Measurements from ENCODE around the gene NMRK1. TPM values are rescaled to one million over a fixed set of nuclear protein-coding genes. Genes with fewer than 3 reads are reported as not detected.
A peak's percentile ranks its signal among the peaks of the same experiment; 100 is the strongest.

NMRK1 gene
- total RNA-seq, 1 donor = 8.6 TPM

GRCh38 chr9:75090579-75090978 is 2.6 kb upstream of the NMRK1 start:
- DNase-seq (ENCODE audit: low read depth) = no peak
- H3K4me3 ChIP-seq (ENCODE audit: low read depth, low read length) = no peak overlapping the region
- no peak for TF ChIP-seq CTCF (IDR thresholded peaks at IDR 0.05; ENCODE audit: insufficient read depth, low read depth, low read length)

- no peak for TF ChIP-seq CTCF (IDR thresholded peaks at IDR 0.05; ENCODE audit: insufficient read depth, low read depth, low read length)
- no peak for DNase-seq (ENCODE audit: low read depth)
- H3K4me3 ChIP-seq (ENCODE audit: low read depth, low read length) = peak overlapping the region; percentile 87
Observed at GRCh38 chr9:75089373-75089766, 1.4 kb upstream of the NMRK1 start.

GRCh38 chr9:75088646-75089372 is 854 bp upstream of the NMRK1 start:
- TF ChIP-seq CTCF (IDR thresholded peaks at IDR 0.05; ENCODE audit: insufficient read depth, low read depth, low read length) = peak; percentile 61
- peak; percentile 84 for DNase-seq (ENCODE audit: low read depth)
- peak overlapping the region; percentile 87 for H3K4me3 ChIP-seq (ENCODE audit: low read depth, low read length)

DNA sequence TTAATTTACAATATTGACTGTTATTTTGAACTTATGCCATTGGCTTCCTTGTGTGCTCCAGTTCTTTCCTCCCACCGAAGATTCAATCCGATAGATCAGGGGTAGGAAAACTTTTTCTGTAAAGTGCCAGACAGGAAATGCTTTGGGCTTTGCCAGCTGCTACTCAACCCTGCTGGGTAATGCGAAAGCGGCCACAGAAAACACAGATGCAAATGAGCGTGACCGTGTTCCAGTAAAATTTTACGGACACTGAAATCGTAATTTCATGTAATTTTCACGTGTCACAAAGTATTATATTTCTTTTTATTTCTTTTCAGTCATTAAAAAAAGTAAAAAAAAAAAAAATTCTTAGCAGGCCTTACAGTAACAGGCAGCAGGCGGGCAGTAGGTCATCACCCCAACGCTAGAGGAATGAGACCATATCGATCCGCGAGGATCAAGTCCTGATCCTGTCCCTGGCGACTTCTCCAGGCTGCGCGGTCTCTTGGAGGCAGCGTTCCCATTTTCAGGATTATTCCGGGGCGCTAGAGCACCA is 599 bp downstream of the NMRK1 start:
- peak overlapping the region; percentile 90 for H3K4me3 ChIP-seq (ENCODE audit: low read depth, low read length)
- TF ChIP-seq CTCF (IDR thresholded peaks at IDR 0.05; ENCODE audit: insufficient read depth, low read depth, low read length) = no peak
- peak; percentile 68 for DNase-seq (ENCODE audit: low read depth)

DNA sequence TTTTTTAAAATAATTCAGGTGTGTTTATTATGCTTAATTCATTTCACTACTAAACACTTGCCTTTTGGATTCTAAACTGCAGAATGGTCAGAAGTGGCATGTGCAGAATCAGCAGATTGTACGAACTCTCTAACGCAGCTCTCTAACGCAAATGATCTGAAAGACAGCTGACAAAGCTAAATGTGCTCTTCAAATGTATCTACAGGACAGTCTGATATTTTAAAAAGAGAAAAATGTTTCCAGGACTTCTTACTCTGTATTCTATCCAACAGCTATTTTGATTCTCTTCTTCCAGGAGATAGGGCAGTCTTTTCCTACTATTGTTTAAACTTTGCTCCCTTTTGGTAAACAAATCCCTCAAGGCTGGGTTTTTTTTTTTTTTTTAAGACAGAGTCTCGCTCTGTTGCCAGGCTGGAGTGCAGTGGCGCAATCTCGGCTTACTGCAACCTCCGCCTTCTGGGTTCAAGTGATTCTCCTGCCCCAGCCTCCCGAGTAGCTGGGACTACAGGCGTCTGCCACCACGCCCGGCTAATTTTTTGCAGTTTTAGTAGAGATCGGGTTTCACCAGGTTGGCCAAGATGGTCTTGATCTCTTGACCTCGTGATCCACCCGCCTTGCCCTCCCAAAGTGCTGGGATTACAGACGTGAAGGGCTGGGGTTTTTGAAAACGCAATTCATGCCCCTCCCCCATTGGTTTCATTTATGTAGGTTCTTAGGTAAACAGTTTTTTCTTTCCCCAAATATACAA is 1.2 kb downstream of the NMRK1 start:
- H3K4me3 ChIP-seq (ENCODE audit: low read depth, low read length) = peak overlapping the region; percentile 90
- peak; percentile 36 for DNase-seq (ENCODE audit: low read depth)
- no peak for TF ChIP-seq CTCF (IDR thresholded peaks at IDR 0.05; ENCODE audit: insufficient read depth, low read depth, low read length)

- no peak for TF ChIP-seq CTCF (IDR thresholded peaks at IDR 0.05; ENCODE audit: insufficient read depth, low read depth, low read length)
- H3K4me3 ChIP-seq (ENCODE audit: low read depth, low read length) = no peak overlapping the region
Observed at GRCh38 chr9:75085640-75086039, 2.3 kb downstream of the NMRK1 start.

More at GRCh38 chr9:75085640-75086039, 2.3 kb downstream of the NMRK1 start:
- no peak for DNase-seq (ENCODE audit: low read depth)
